Mesothelial cell of epicardium (in vitro differentiated cells): ENCODE measurements around the gene NCAM1. TPM values are rescaled to one million over a fixed set of nuclear protein-coding genes. Genes with fewer than 3 reads are reported as not detected.
A peak's percentile ranks its signal among the peaks of the same experiment; 100 is the strongest.

Experiments used
- DNase-seq, 2 experiments: peaks; one replicate each; pipeline ENCODE4 v3.0.0; 2021; ENCODE audit warnings: low spot score in 2 of 2; ENCODE audit not compliant: unreplicated experiment in 2 of 2
- H3K27ac Mint-ChIP-seq: 2 replicates; pipeline ENCODE4 v1.8.0; 2021; ENCODE audit warnings: mixed read lengths
- H3K27me3 Mint-ChIP-seq: 2 replicates; pipeline ENCODE4 v1.8.0; 2021; ENCODE audit warnings: low read depth, mixed read lengths
- H3K36me3 Mint-ChIP-seq: 2 replicates; pipeline ENCODE4 v1.8.0; 2021; ENCODE audit warnings: mixed read lengths
- H3K4me1 Mint-ChIP-seq: 2 replicates; pipeline ENCODE4 v1.8.0; 2021; ENCODE audit warnings: mixed read lengths
- H3K4me3 Mint-ChIP-seq: 2 replicates; pipeline ENCODE4 v1.8.0; 2021; ENCODE audit warnings: mild to moderate bottlenecking, moderate library complexity, mixed read lengths
- H3K9me3 Mint-ChIP-seq: 2 replicates; pipeline ENCODE4 v1.8.0; 2021; ENCODE audit warnings: mixed read lengths
- CTCF ChIP-seq: fragments of 200-600 bp; sonication (generic); IDR thresholded peaks from one replicate; pipeline ENCODE4 v1.5.0; 2021; ENCODE audit warnings: antibody characterized with exemption; ENCODE audit not compliant: unreplicated experiment
- total RNA-seq: library from RNA; stranded (reverse); gene quantifications from 3 replicates; pipeline ENCODE4 v1.2.1, GENCODE V29; 2021

Gene NCAM1
- total RNA-seq, 1 donor from 2014 or later = 139 TPM

- Mint-ChIP-seq H3K27me3 (no peaks in the 10 kb centered on the region), H3K4me1 (peaks cover 2% of the 10 kb centered on the region), H3K27ac (no peak overlapping the region), H3K4me3 (no peak overlapping the region), H3K36me3 (peaks cover 19% of the 10 kb centered on the region), H3K9me3 (no peaks in the 10 kb centered on the region)
- DNase-seq = no peak
- TF ChIP-seq CTCF = peak; percentile 25
These were observed 288.2 kb downstream of the NCAM1 start for GRCh38 chr11:113249491-113249763.

GRCh38 chr11:113249786-113250185, 288.6 kb downstream of the NCAM1 start:
- TF ChIP-seq CTCF = no peak
- no peaks in the 10 kb centered on the region for H3K9me3 Mint-ChIP-seq
- H3K27ac Mint-ChIP-seq = no peak overlapping the region
- peaks cover 19% of the 10 kb centered on the region for H3K36me3 Mint-ChIP-seq
- no peak for DNase-seq
- H3K27me3 Mint-ChIP-seq = no peaks in the 10 kb centered on the region
- no peak overlapping the region for H3K4me3 Mint-ChIP-seq
- peaks cover 4% of the 10 kb centered on the region for H3K4me1 Mint-ChIP-seq

DNA sequence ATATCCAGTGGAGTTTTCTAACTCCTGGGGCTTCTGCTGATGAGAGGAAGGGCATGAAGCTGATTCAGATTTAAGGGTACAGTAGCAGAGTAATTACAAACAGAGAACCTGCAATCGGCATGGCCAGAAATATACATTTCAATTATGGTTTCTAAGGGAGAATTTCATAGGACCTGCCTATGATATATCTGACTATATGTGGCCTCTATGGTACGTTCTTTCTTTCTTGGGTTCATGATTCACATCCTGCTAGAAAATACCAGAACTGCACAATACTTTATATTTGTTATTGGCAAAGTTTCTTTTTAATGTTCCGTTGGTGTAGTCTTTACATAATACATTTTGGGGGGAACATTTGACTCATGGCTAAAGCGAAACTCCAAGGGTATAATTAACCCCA, 290.1 kb downstream of the NCAM1 start:
- H3K27me3 Mint-ChIP-seq = no peaks in the 10 kb centered on the region
- no peak for TF ChIP-seq CTCF
- no peak overlapping the region for H3K27ac Mint-ChIP-seq
- no peak for DNase-seq
- H3K9me3 Mint-ChIP-seq = no peaks in the 10 kb centered on the region
- no peak overlapping the region for H3K4me3 Mint-ChIP-seq
- peaks cover 13% of the 10 kb centered on the region for H3K36me3 Mint-ChIP-seq
- peaks cover 16% of the 10 kb centered on the region for H3K4me1 Mint-ChIP-seq

DNA sequence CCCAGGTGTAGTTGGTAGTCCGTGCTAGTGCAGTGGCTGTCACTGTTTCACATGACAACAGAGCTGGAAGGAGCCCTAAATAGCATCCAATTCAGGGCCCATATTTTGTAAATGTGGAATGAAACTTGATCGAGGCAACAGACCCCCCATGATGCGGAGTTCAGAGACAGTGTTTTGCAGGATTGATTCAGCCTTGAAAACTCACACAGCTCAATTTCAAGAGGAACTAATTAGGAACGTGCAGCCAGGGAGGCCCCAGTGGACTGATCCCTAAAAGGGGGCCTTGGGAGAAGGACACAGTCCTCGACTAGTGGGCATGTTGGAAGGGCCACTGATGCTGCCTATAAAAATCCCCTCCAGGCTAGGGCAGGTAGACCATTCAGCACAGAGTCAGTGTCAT, 292.2 kb downstream of the NCAM1 start:
- Mint-ChIP-seq H3K9me3 (no peaks in the 10 kb centered on the region), H3K36me3 (peaks cover 8% of the 10 kb centered on the region), H3K27ac (no peak overlapping the region), H3K27me3 (no peaks in the 10 kb centered on the region), H3K4me3 (no peak overlapping the region), H3K4me1 (peaks cover 20% of the 10 kb centered on the region)
- DNase-seq = no peak
- no peak for TF ChIP-seq CTCF

GRCh38 chr11:113255096-113255495, 293.9 kb downstream of the NCAM1 start:
- peaks cover 20% of the 10 kb centered on the region for H3K4me1 Mint-ChIP-seq
- no peak for TF ChIP-seq CTCF
- H3K9me3 Mint-ChIP-seq = no peaks in the 10 kb centered on the region
- peaks cover 10% of the 10 kb centered on the region for H3K36me3 Mint-ChIP-seq
- DNase-seq = no peak
- H3K4me3 Mint-ChIP-seq = no peak overlapping the region
- H3K27ac Mint-ChIP-seq = peak overlapping the region; percentile 5
- no peaks in the 10 kb centered on the region for H3K27me3 Mint-ChIP-seq

DNA sequence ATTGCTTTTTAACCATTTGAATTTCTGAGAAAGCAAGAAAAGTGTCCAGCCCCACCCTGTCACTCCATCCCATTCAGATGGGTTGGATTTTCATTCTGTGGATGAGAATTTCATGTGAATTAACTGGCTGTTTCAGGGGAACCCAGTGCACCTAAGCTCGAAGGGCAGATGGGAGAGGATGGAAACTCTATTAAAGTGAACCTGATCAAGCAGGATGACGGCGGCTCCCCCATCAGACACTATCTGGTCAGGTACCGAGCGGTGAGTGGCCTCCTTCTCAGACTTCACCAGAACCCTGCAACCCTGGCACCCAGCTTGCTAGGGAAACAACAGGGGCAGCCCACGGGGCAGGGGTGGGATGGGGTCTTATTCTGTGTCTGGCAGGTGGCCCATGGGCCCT, 294.5 kb downstream of the NCAM1 start:
- no peak for DNase-seq
- H3K4me1 Mint-ChIP-seq = peaks cover 20% of the 10 kb centered on the region
- H3K27me3 Mint-ChIP-seq = no peaks in the 10 kb centered on the region
- H3K4me3 Mint-ChIP-seq = no peak overlapping the region
- no peaks in the 10 kb centered on the region for H3K9me3 Mint-ChIP-seq
- H3K36me3 Mint-ChIP-seq = peaks cover 15% of the 10 kb centered on the region
- no peak overlapping the region for H3K27ac Mint-ChIP-seq
- no peak for TF ChIP-seq CTCF
